GM19043 (cell line): ENCODE measurements around the gene CEP112.

ENCODE experiments used
- ATAC-seq: cut with Tn5 transposase; IDR thresholded peaks from one replicate; pipeline ENCODE4 v1.9.1; 2021; ENCODE audit warnings: low read depth; ENCODE audit not compliant: unreplicated experiment

The CEP112 gene

DNA sequence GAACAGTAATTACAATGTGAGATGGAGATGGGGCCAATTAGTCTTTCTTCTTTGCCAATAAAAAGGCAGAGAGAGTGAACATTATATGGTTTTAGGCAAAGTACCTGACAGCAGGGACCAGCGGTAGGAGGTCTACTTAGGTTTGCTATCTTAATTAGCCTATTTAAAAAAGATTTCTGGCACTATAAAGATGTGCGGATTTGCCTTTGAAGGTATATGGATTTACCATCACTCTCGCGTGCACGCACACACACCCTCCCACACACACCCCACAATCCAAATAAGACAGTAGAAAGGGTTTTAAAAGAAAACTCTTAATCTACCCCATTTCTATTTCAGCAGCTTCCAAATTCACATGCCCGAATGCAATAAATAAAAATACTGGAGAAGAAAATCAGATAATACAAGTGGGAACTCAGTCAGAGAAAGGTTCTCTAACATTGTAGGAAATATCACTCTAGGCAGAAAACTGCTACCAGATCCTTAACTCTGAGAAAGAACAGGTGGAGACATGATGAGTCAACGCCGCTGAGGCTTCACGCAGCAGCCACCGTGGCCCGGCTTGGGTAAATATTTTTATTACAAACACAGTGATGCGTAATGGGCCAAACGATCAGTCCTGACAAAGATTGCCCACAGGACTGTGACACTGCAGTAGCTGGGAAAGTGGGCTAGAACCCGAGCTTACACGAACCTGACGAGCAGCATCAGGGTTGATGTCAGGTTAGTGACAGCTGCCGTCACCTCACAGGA, 563.9 kb downstream of the CEP112 start:
- no peak for ATAC-seq

DNA sequence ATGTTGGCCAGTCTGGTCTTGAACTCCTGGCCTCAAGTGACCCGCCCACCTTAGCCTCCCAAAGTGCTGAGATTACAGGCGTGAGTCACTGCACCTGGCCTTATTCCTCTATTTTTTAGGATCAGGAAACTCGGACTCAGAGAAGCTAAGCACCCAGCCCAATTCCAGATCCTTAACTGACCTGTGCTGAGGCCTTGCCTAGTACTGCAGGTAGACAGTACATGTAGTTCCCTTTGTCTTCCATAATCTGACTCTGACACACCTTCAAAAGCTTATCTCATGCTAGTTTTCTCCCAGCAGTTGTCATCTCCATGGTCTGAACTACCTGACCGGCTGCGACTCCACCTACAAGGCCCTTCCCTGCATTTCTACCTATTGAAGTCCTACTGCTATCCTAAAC, 564.8 kb downstream of the CEP112 start:
- ATAC-seq, result no peak

GRCh38 chr17:65626451-65626850, 565.5 kb downstream of the CEP112 start:
- ATAC-seq, result no peak

DNA sequence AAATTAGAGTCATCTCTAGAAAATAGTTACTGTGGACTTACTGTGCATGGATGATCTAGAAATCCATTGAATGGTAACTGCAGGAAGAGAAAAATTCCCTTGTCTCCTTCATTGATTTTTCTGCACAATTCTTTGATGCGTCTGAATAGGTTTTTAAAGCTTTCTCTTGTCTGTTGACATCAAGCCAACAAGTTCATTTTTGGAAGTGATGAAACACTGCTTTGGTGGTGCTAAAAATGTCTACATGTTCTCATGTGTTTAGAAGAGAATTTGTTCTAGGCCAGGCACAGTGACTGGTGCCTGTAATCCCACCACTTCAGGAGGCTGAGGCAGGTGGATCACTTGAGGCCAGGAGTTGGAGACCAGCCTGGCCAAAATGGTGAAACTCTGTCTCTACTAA, 573.4 kb downstream of the CEP112 start:
- ATAC-seq, result no peak

DNA sequence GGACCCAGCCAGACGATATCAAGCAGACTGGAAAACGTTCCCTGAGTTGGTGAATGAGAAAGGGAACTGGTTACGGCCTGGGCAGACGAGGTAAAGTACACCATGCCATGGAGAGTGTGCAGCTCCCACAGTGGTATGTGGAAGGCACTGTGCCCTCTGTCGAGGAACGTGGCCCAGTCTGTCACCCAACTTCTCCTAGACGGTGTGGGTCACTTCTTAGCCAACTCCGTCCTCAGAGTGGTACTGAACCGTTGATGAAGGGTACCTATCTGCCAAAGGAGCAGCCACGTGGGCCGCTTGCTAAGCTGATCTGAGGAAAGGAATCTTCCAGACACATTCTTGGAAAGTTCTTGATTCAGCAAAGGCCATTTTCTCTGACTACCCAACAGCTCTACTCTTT, 574.4 kb downstream of the CEP112 start:
- ATAC-seq, result no peak

GRCh38 chr17:65609749-65610148, 582.2 kb downstream of the CEP112 start:
- ATAC-seq, result no peak

- no peak for ATAC-seq
Observed at GRCh38 chr17:65609286-65609685, 582.6 kb downstream of the CEP112 start.

DNA sequence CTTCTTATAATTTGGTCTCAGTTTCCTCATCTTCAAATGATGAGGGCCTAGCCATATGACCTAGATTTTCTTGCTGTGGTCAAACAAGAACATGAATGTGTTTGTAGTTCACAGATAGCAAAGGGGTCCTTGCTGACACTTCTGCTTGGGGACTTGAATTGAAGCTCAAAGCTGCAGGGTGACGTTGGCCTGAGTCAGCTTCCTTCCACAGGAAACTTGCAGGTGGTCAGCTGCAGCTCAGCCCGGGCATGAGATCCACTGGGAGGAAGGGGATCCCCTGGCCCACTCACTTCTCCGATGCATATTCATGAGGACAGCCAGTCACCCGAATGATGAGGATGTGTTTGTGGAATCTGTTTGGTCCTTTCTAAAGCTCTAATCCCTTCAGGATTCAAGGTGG, 587.9 kb downstream of the CEP112 start:
- no peak for ATAC-seq

GRCh38 chr17:65601881-65602280, 590.1 kb downstream of the CEP112 start:
- no peak for ATAC-seq

GRCh38 chr17:65601145-65601544, 590.8 kb downstream of the CEP112 start:
- no peak for ATAC-seq

DNA sequence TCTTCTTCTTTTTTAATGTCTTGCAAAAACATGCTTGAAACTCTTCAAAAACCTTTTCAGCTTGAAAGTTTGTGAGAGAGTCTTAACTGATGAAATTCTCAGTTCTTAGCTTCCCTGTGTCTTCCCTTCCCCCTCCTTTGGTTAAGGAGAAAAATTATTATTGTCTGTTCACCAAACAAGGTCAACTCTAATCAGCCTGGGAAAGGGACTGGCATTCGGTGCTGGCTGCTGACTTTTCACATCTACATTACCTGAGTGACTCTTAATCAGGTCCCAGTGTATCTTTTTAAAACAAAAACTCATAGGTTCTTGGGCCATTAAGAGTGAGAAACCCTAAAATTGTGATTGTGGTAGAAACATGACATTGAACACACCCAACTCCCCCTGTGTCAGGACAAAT, 591.4 kb downstream of the CEP112 start:
- no peak for ATAC-seq

- ATAC-seq, result no peak
Observed at GRCh38 chr17:65599650-65600049, 592.3 kb downstream of the CEP112 start.

- no peak for ATAC-seq
Observed at GRCh38 chr17:65598746-65599145, 593.2 kb downstream of the CEP112 start.

DNA sequence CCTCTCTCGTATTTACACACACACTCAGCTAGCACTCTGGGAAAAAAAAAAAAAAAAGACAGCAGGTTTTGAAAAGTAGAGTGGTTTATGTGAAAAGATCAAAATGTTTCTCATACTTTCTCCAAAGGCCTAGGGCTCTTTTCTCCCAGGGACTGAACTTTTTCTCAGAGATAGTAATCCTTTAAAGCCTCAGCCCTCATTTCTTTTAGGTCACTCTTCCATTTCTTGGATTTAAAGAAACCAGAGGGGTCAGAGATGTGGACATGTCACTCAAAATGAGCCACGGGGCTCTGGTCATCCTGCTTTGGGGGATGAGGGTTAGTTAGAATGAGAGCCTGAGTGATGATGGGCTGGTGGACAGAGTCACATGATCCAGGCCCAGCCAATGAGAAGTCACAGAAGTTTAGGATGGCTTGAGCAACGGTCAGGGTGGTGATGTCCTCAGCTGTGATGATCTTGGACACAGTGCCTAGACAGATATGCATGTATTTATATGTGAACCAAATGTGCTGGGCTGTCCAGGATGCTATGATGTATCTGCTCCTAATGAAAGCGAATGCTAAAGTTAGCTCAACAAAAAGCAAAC, 596.8 kb downstream of the CEP112 start:
- ATAC-seq, result no peak

DNA sequence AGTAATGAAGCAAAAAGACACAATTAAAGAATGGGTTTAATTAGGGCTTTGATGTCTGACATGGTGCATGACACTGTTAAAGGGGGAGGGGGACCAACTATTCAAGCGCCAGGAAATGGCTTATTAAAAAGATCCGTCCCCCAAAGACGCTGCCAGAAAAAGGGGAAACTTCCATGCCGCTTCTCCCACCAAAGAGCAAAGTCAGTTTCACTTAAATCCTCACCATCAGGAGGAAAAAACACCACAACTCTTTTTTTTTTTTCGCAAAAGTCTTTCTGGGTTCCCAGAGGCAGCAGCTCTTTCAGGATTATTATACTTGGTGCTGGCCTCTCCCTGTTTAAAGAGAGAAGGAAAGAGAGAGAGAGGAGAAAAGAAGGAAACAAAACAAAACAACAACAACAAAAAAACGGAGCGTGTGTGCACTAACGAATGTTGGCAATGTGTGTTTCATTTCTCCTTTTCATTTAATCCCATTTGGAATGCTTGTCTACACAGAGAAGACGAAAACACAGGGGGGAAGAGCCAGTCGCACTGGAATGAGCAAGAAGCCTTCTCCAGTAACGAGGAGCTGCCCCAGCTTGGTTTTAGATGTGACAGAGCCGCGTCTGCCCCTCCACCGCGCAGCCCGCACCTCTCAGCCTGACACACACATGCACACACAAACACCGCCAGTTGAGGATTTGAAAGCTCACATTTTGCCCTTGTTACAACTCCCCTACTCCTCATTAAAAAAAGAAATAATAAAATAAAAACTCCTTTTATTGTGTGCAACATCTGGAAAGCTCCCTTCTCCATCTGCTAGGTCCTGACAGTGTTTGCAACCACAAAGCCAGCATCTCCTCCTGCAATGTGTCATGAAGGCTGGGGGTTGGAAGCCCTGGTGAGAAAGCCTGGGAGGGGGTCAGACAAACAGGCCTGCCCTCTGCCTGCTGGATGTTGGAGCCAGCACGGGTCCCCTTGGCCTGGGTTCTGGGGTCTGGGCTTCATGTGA, 597.8 kb downstream of the CEP112 start:
- ATAC-seq, result no peak

GRCh38 chr17:65593092-65593854, 598.7 kb downstream of the CEP112 start:
- ATAC-seq, result no peak

DNA sequence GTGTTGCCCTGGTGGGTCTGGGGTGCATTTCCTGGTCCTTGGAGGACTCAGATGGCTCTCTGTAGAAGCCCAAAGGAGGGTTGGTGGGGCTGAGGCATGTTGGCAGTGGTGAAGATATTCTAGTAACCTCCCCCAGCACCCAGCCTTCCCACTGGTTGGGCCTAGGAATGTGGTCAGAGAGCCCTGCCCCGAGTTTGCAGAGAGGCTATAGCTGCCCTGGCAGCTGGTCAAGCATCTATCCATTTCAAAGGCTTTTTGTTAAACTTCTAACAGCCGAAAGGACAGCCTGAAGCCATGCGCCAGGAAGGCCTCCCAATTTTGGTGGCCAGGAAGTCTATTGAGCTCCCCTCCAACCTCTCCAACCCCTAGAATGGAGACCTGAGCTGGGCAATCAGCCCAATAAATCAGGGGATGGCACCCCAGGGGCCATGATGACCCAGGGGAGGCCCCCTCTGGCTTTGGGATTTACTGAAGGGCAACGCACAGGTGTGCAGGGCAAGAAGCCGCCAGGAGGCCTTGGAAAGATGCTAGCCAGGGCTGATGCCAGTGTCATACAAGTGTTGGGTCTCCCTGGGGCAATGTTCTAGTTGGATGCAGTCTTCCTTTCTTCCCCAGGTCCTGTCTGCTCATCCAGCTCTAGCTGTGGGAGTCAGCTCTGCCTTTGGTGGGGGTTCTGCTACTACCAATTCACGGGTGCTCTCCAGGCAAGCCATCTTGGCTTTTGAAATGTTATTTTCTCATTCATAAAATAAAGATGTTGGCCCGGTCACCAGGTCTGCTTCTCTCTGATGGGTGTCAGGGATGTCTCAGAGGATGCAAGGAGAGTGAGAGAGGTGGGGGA, 599.6 kb downstream of the CEP112 start:
- ATAC-seq, result no peak

GRCh38 chr17:65589321-65589720, 602.6 kb downstream of the CEP112 start:
- ATAC-seq, result no peak

GRCh38 chr17:65588181-65588808, 603.6 kb downstream of the CEP112 start:
- ATAC-seq, result no peak
